ENCODE measurements around the gene ACTRT2.

Gene ACTRT2

DNA sequence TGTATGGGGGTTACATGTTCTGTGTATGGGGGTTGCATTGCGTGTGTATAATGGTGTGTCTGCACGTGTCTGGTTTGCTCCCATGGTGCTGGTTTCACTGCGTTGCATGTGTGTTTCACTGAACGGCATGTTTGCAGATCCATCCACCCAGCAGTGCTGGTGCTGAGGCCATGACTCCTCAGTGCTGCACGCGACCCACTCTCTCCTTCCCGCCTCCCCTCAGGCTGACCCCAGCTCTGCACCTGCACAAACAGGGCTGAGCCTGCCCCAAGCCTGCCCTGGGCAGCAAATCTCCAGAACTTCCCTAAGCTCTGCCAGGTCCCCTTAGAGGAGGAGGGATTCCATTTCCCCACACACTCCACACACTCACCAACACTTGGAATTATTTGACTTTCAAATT, 18.7 kb downstream of the ACTRT2 start:
- Histone ChIP-seq H3K27ac (ENCODE audit: insufficient read depth in 1 of 2, low read depth in 1 of 2, low read length in 2 of 2, poor library complexity in 1 of 2, severe bottlenecking in 2 of 2) (no peak overlapping the region), H3K4me1 (ENCODE audit: control extremely low read depth in 1 of 4, control insufficient read depth in 4 of 4, insufficient read depth in 4 of 4, low read length in 3 of 4) (no peaks in the 10 kb centered on the region), H3K9me3 (ENCODE audit: control extremely low read depth in 1 of 5, control insufficient read depth in 4 of 5, insufficient read depth in 2 of 5, low read depth in 1 of 5, low read length in 4 of 5) (no peaks in the 10 kb centered on the region), H3K27me3 (replicated peaks in 2 of 5; ENCODE audit: control insufficient read depth in 4 of 5, insufficient read depth in 5 of 5, low read length in 4 of 5) (no peaks in the 10 kb centered on the region), H3K36me3 (ENCODE audit: control insufficient read depth in 4 of 4, insufficient read depth in 4 of 4, low read length in 3 of 4) (no peaks in the 10 kb centered on the region), H3K4me3 (ENCODE audit: control insufficient read depth in 1 of 7, extremely low read depth in 1 of 7, insufficient read depth in 4 of 7, low read depth in 2 of 7, low read length in 6 of 7) (no peak overlapping the region)
- 93% methylated on average over 7 of the region's 7 CpGs for WGBS (ENCODE audit: insufficient coverage)
- ChIA-PET POLR2A (no interaction called here), CTCF (interaction anchor here (1.8 kb wide), 1 partner anchor 27 kb away, joined by 5 read pairs; no protein-coding TSS in a partner anchor)
- no peak for DNase-seq

DNA sequence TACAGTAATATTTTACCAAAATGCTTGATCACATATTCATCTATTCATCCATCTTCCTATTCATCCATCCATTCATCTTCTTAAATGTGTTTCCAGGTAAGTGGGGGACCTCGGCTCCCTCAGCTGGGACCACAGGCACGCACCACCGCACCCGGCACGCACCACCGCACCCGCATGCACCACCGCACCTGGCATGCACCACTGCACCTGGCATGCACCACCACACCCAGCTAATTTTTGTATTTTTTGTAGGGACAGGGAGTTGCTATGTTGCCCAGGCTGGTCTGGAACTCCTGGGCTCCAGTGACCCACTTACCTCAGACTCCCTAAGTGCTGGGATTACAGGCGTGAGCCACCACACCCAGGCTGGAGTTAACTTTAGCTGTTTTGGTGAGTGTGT, 21.2 kb downstream of the ACTRT2 start:
- Histone ChIP-seq H3K27me3 (replicated peaks in 2 of 5; ENCODE audit: control insufficient read depth in 4 of 5, insufficient read depth in 5 of 5, low read length in 4 of 5) (no peaks in the 10 kb centered on the region), H3K36me3 (ENCODE audit: control insufficient read depth in 4 of 4, insufficient read depth in 4 of 4, low read length in 3 of 4) (no peaks in the 10 kb centered on the region), H3K4me1 (ENCODE audit: control extremely low read depth in 1 of 4, control insufficient read depth in 4 of 4, insufficient read depth in 4 of 4, low read length in 3 of 4) (no peaks in the 10 kb centered on the region), H3K27ac (ENCODE audit: insufficient read depth in 1 of 2, low read depth in 1 of 2, low read length in 2 of 2, poor library complexity in 1 of 2, severe bottlenecking in 2 of 2) (no peak overlapping the region), H3K9me3 (ENCODE audit: control extremely low read depth in 1 of 5, control insufficient read depth in 4 of 5, insufficient read depth in 2 of 5, low read depth in 1 of 5, low read length in 4 of 5) (peaks cover 0 to 3% (median 0%) of the 10 kb centered on the region in 5 experiments), H3K4me3 (ENCODE audit: control insufficient read depth in 1 of 7, extremely low read depth in 1 of 7, insufficient read depth in 4 of 7, low read depth in 2 of 7, low read length in 6 of 7) (no peak overlapping the region)
- no peak for DNase-seq
- ChIA-PET CTCF (no interaction called here), POLR2A (no interaction called here)
- 92% methylated on average over 6 of the region's 9 CpGs for WGBS (ENCODE audit: insufficient coverage)

DNA sequence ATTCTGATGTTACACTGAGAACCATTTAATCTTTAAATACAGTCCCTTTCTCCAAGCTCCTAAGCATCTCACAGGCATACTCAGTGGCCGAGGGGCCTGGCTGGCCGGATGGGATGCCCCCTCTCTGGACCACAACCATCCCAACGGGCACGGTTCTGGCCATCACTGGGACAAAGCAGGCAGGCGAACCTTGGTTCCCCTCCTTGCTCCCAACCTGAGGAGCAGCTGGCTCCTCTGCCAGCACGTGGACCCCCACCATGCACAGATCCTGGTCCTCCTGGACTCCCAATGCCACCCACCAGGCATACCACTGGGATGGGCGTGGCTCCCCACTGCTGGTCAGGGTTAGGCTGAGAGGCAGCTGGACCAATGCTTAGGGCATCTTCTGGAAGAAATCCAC, 27.9 kb downstream of the ACTRT2 start:
- no peak for DNase-seq
- Histone ChIP-seq H3K36me3 (ENCODE audit: control insufficient read depth in 4 of 4, insufficient read depth in 4 of 4, low read length in 3 of 4) (no peaks in the 10 kb centered on the region), H3K27ac (ENCODE audit: insufficient read depth in 1 of 2, low read depth in 1 of 2, low read length in 2 of 2, poor library complexity in 1 of 2, severe bottlenecking in 2 of 2) (no peak overlapping the region), H3K27me3 (replicated peaks in 2 of 5; ENCODE audit: control insufficient read depth in 4 of 5, insufficient read depth in 5 of 5, low read length in 4 of 5) (no peaks in the 10 kb centered on the region), H3K9me3 (ENCODE audit: control extremely low read depth in 1 of 5, control insufficient read depth in 4 of 5, insufficient read depth in 2 of 5, low read depth in 1 of 5, low read length in 4 of 5) (peaks cover 0 to 8% (median 0%) of the 10 kb centered on the region in 5 experiments), H3K4me3 (ENCODE audit: control insufficient read depth in 1 of 7, extremely low read depth in 1 of 7, insufficient read depth in 4 of 7, low read depth in 2 of 7, low read length in 6 of 7) (no peak overlapping the region), H3K4me1 (ENCODE audit: control extremely low read depth in 1 of 4, control insufficient read depth in 4 of 4, insufficient read depth in 4 of 4, low read length in 3 of 4) (no peaks in the 10 kb centered on the region)
- ChIA-PET POLR2A (no interaction called here), CTCF (no interaction called here)
- WGBS (ENCODE audit: insufficient coverage) = 92% methylated on average over 6 of the region's 7 CpGs

DNA sequence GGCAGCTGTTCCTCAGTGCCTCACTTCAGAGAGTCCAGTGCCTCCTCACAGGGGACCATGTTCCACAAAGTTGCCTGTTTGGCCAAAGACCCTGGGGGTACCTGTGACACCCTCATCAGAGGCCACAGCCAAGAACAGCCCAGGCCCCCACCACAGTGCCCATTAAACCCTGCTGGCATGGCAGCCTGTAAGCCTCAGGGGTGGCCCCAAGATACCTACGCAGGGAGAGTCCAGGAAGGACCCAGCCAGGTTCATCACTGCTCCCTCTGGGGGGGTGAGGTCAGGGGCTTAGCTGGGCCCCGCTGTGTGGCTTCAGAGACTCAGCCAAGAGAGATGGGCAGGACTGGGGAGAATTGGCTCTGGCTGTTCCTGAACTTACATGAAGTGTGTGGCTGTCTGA, 28.6 kb downstream of the ACTRT2 start:
- Histone ChIP-seq H3K4me1 (ENCODE audit: control extremely low read depth in 1 of 4, control insufficient read depth in 4 of 4, insufficient read depth in 4 of 4, low read length in 3 of 4) (no peaks in the 10 kb centered on the region), H3K4me3 (ENCODE audit: control insufficient read depth in 1 of 7, extremely low read depth in 1 of 7, insufficient read depth in 4 of 7, low read depth in 2 of 7, low read length in 6 of 7) (no peak overlapping the region), H3K27ac (ENCODE audit: insufficient read depth in 1 of 2, low read depth in 1 of 2, low read length in 2 of 2, poor library complexity in 1 of 2, severe bottlenecking in 2 of 2) (no peak overlapping the region), H3K36me3 (ENCODE audit: control insufficient read depth in 4 of 4, insufficient read depth in 4 of 4, low read length in 3 of 4) (no peaks in the 10 kb centered on the region), H3K27me3 (replicated peaks in 2 of 5; ENCODE audit: control insufficient read depth in 4 of 5, insufficient read depth in 5 of 5, low read length in 4 of 5) (no peaks in the 10 kb centered on the region), H3K9me3 (ENCODE audit: control extremely low read depth in 1 of 5, control insufficient read depth in 4 of 5, insufficient read depth in 2 of 5, low read depth in 1 of 5, low read length in 4 of 5) (peaks cover 0 to 8% (median 0%) of the 10 kb centered on the region in 5 experiments)
- DNase-seq = no peak
- WGBS (ENCODE audit: insufficient coverage) = 100% methylated on average over 1 of the region's 2 CpGs
- ChIA-PET POLR2A (no interaction called here), CTCF (no interaction called here)

DNA sequence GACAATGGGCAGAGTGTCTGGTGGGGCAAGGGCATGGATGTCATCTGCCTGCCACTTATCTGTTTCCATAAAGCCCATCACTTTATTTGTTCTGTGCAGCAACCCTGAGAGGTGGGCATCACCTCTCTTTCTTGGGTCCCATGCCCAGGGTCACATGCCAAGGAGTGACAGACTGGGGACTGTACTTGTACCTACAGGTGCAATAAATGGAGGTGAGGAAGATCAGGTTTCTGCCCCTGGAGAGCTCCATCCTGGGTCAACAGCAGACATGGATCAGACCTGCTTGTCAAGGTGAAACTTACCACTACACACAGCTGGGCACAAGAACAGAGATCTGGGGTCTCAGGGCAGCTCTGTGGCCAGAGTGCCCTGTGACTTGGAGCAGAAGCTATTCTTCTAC, 29.3 kb downstream of the ACTRT2 start:
- CTCF ChIA-PET = no interaction called here
- H3K27me3 ChIP-seq (replicated peaks in 2 of 5; ENCODE audit: control insufficient read depth in 4 of 5, insufficient read depth in 5 of 5, low read length in 4 of 5) = no peaks in the 10 kb centered on the region
- no peak overlapping the region for H3K4me3 ChIP-seq (ENCODE audit: control insufficient read depth in 1 of 7, extremely low read depth in 1 of 7, insufficient read depth in 4 of 7, low read depth in 2 of 7, low read length in 6 of 7)
- POLR2A ChIA-PET = no interaction called here
- no peaks in the 10 kb centered on the region for H3K4me1 ChIP-seq (ENCODE audit: control extremely low read depth in 1 of 4, control insufficient read depth in 4 of 4, insufficient read depth in 4 of 4, low read length in 3 of 4)
- H3K36me3 ChIP-seq (ENCODE audit: control insufficient read depth in 4 of 4, insufficient read depth in 4 of 4, low read length in 3 of 4) = no peaks in the 10 kb centered on the region
- DNase-seq = no peak
- H3K9me3 ChIP-seq (ENCODE audit: control extremely low read depth in 1 of 5, control insufficient read depth in 4 of 5, insufficient read depth in 2 of 5, low read depth in 1 of 5, low read length in 4 of 5) = peaks cover 0 to 5% (median 0%) of the 10 kb centered on the region in 5 experiments
- no peak overlapping the region for H3K27ac ChIP-seq (ENCODE audit: insufficient read depth in 1 of 2, low read depth in 1 of 2, low read length in 2 of 2, poor library complexity in 1 of 2, severe bottlenecking in 2 of 2)

DNA sequence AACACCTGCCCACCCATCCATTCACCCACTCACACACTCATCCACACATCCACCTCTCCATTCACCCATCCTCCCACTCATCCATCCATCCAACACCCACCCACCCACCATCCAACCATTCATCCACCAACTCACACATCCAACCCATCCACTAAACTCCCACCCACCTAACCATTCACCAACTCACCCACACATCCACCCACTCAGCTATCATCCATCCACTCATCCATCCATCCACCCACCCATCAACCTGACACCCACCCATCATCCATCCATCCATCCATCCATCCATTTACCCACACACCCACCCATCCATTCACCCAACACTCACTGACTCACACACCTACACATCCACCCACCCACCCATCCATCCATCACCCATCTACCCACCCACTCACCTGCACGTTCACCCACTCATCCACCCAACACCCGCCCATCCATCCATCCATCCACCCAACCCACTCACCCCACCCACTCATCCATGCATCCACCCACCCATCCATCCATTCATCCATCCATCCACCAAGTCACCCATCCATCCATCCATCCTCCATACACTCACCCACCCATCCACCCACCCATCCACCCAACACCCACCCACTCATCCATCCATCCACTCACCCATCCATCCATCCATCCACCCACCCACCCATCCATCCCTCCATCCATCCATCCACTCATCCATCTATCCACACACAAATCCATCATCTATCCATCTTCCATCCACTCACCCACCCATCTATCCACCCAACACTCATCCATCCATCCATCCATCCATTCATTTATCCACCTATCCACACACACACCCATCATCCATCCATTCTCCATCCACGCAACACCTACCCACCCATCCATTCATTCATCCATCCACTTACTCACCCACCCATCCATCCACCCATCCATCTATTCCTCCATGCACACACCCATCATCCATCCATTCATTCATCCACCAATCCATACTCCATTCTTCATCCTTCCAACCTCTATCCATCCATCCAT, 30.3 kb downstream of the ACTRT2 start:
- H3K27ac ChIP-seq (ENCODE audit: insufficient read depth in 1 of 2, low read depth in 1 of 2, low read length in 2 of 2, poor library complexity in 1 of 2, severe bottlenecking in 2 of 2) = no peak overlapping the region
- H3K27me3 ChIP-seq (replicated peaks in 2 of 5; ENCODE audit: control insufficient read depth in 4 of 5, insufficient read depth in 5 of 5, low read length in 4 of 5) = no peaks in the 10 kb centered on the region
- ChIA-PET CTCF (no interaction called here), POLR2A (no interaction called here)
- 100% methylated on average over 2 of the region's 3 CpGs for WGBS (ENCODE audit: insufficient coverage)
- no peaks in the 10 kb centered on the region for H3K4me1 ChIP-seq (ENCODE audit: control extremely low read depth in 1 of 4, control insufficient read depth in 4 of 4, insufficient read depth in 4 of 4, low read length in 3 of 4)
- H3K36me3 ChIP-seq (ENCODE audit: control insufficient read depth in 4 of 4, insufficient read depth in 4 of 4, low read length in 3 of 4) = no peaks in the 10 kb centered on the region
- H3K9me3 ChIP-seq (ENCODE audit: control extremely low read depth in 1 of 5, control insufficient read depth in 4 of 5, insufficient read depth in 2 of 5, low read depth in 1 of 5, low read length in 4 of 5) = peaks cover 0 to 5% (median 0%) of the 10 kb centered on the region in 5 experiments
- H3K4me3 ChIP-seq (ENCODE audit: control insufficient read depth in 1 of 7, extremely low read depth in 1 of 7, insufficient read depth in 4 of 7, low read depth in 2 of 7, low read length in 6 of 7) = no peak overlapping the region
- no peak for DNase-seq

DNA sequence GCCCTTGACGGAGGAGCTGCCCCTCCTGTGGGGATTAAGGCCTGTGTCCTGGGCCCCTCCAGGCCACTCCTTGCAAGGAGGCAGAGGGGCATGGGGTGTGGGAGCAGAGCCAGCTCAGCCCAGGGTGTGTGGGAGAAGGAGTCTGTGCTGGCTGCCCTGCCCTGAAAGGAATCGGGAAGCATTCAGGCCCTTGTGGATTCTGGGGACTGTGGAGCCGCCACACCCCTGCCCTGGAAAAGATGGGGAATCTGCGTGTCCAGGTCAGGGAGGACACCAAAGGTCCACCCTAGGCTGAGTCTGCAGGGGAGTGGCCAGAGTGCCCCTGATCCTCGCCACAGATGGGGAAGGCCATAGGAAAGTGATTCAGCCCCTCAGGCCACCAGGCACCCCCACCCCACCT, 31.2 kb downstream of the ACTRT2 start:
- Histone ChIP-seq H3K4me3 (ENCODE audit: control insufficient read depth in 1 of 7, extremely low read depth in 1 of 7, insufficient read depth in 4 of 7, low read depth in 2 of 7, low read length in 6 of 7) (no peak overlapping the region), H3K4me1 (ENCODE audit: control extremely low read depth in 1 of 4, control insufficient read depth in 4 of 4, insufficient read depth in 4 of 4, low read length in 3 of 4) (no peaks in the 10 kb centered on the region), H3K9me3 (ENCODE audit: control extremely low read depth in 1 of 5, control insufficient read depth in 4 of 5, insufficient read depth in 2 of 5, low read depth in 1 of 5, low read length in 4 of 5) (peaks cover 0 to 5% (median 0%) of the 10 kb centered on the region in 5 experiments), H3K36me3 (ENCODE audit: control insufficient read depth in 4 of 4, insufficient read depth in 4 of 4, low read length in 3 of 4) (no peaks in the 10 kb centered on the region), H3K27me3 (replicated peaks in 2 of 5; ENCODE audit: control insufficient read depth in 4 of 5, insufficient read depth in 5 of 5, low read length in 4 of 5) (no peaks in the 10 kb centered on the region), H3K27ac (ENCODE audit: insufficient read depth in 1 of 2, low read depth in 1 of 2, low read length in 2 of 2, poor library complexity in 1 of 2, severe bottlenecking in 2 of 2) (no peak overlapping the region)
- ChIA-PET POLR2A (no interaction called here), CTCF (no interaction called here)
- no peak for DNase-seq
- 100% methylated on average over 5 of the region's 5 CpGs for WGBS (ENCODE audit: insufficient coverage)

Data from common myeloid progenitor, CD34-positive (primary cell).